SK-N-SH (cell line): ENCODE measurements around the gene PLAAT4.

ENCODE experiments used
- POLR2AphosphoS5 ChIP-seq: IDR thresholded peaks from 2 replicates; pipeline ENCODE4 v1.6.1; 2012; ENCODE audit warnings: low read depth, low read length
- SMC3 ChIP-seq: IDR thresholded peaks from 2 replicates; pipeline ENCODE4 v1.6.1; 2012; ENCODE audit warnings: low read depth, low read length, improper control_type of control experiment
- TF ChIP-seq, protein P1 (sequence below): fragments of 200-600 bp; sonication (generic); IDR thresholded peaks from 2 replicates; pipeline ENCODE4 v1.6.1; 2017; ENCODE audit warnings: antibody characterized with exemption, mild to moderate bottlenecking, moderate library complexity

- TF ChIP-seq, protein P1, sequence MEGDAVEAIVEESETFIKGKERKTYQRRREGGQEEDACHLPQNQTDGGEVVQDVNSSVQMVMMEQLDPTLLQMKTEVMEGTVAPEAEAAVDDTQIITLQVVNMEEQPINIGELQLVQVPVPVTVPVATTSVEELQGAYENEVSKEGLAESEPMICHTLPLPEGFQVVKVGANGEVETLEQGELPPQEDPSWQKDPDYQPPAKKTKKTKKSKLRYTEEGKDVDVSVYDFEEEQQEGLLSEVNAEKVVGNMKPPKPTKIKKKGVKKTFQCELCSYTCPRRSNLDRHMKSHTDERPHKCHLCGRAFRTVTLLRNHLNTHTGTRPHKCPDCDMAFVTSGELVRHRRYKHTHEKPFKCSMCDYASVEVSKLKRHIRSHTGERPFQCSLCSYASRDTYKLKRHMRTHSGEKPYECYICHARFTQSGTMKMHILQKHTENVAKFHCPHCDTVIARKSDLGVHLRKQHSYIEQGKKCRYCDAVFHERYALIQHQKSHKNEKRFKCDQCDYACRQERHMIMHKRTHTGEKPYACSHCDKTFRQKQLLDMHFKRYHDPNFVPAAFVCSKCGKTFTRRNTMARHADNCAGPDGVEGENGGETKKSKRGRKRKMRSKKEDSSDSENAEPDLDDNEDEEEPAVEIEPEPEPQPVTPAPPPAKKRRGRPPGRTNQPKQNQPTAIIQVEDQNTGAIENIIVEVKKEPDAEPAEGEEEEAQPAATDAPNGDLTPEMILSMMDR, result no peak
- no peak for TF ChIP-seq POLR2AphosphoS5
- TF ChIP-seq SMC3, result no peak
Measured at GRCh38 chr11:63537293-63538101, 889 bp downstream of the PLAAT4 start.
